Measurements from ENCODE around the gene FAM171A1. TPM values are rescaled to one million over a fixed set of nuclear protein-coding genes. Genes with fewer than 3 reads are reported as not detected.

Gene FAM171A1
- total and polyA plus RNA-seq, 2 donors (not counting 1 experiment from before 2014, with no cell fraction given), result 0.09 TPM; not detected in 1

- TF ChIP-seq, protein P1, sequence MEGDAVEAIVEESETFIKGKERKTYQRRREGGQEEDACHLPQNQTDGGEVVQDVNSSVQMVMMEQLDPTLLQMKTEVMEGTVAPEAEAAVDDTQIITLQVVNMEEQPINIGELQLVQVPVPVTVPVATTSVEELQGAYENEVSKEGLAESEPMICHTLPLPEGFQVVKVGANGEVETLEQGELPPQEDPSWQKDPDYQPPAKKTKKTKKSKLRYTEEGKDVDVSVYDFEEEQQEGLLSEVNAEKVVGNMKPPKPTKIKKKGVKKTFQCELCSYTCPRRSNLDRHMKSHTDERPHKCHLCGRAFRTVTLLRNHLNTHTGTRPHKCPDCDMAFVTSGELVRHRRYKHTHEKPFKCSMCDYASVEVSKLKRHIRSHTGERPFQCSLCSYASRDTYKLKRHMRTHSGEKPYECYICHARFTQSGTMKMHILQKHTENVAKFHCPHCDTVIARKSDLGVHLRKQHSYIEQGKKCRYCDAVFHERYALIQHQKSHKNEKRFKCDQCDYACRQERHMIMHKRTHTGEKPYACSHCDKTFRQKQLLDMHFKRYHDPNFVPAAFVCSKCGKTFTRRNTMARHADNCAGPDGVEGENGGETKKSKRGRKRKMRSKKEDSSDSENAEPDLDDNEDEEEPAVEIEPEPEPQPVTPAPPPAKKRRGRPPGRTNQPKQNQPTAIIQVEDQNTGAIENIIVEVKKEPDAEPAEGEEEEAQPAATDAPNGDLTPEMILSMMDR (IDR thresholded peaks at IDR 0.05), result no peak
- TF ChIP-seq EZH2 (IDR thresholded peaks at IDR 0.05; ENCODE audit: borderline replicate concordance, insufficient read depth, low read depth, low read length, poor library complexity, severe bottlenecking), result no peak
- H3K9me3 ChIP-seq (ENCODE audit: control extremely low read depth in 1 of 3, control insufficient read depth in 2 of 3, insufficient read depth in 1 of 3, low read length in 2 of 3), result peaks cover 0 to 14% (median 0%) of the 10 kb centered on the region in 3 donors
- no peak overlapping the region for H3K27ac ChIP-seq (ENCODE audit: low read length in 2 of 2)
- no peak overlapping the region for H3K27ac Mint-ChIP-seq
- no peaks in the 10 kb centered on the region for H3K4me1 Mint-ChIP-seq
- H3K9ac ChIP-seq (ENCODE audit: low read length), result no peak overlapping the region
- H3K4me2 ChIP-seq (replicated peaks; ENCODE audit: low read depth, low read length, poor library complexity, severe bottlenecking), result no peak overlapping the region
- H3K9me3 Mint-ChIP-seq (ENCODE audit: insufficient read depth), result no peaks in the 10 kb centered on the region
- ATAC-seq (ENCODE audit: low read depth) (no peak), DNase-seq (no peak)
- H3K4me3 Mint-ChIP-seq, result no peak overlapping the region
- intact Hi-C loops (cut with micrococcal nuclease), result no loop called here
- WGBS (ENCODE audit: insufficient coverage), result 90% methylated on average over 2 of the region's 4 CpGs
- ChIA-PET CTCF (no interaction called here), POLR2A (no interaction called here)
- no peaks in the 10 kb centered on the region for H3K4me1 ChIP-seq (ENCODE audit: control insufficient read depth in 2 of 2, insufficient read depth in 2 of 2, low read length in 2 of 2)
- peaks cover 0 to 9% (median 3%) of the 10 kb centered on the region in 4 experiments for H3K27me3 ChIP-seq (replicated peaks in 1 of 4; ENCODE audit: control extremely low read depth in 1 of 4, control insufficient read depth in 3 of 4, insufficient read depth in 4 of 4, low read length in 3 of 4)
- no peaks in the 10 kb centered on the region for H3K36me3 ChIP-seq (replicated peaks in 1 of 2; ENCODE audit: control extremely low read depth in 1 of 2, control insufficient read depth in 1 of 2, extremely low read depth in 1 of 2, insufficient read depth in 2 of 2, low read length in 1 of 2)
- H2AFZ ChIP-seq (ENCODE audit: insufficient read depth, low read depth, low read length, poor library complexity, severe bottlenecking), result no peak overlapping the region
- no peak overlapping the region for H3K4me3 ChIP-seq (ENCODE audit: control extremely low read depth in 1 of 5, extremely low read depth in 1 of 5, insufficient read depth in 1 of 5, low read depth in 2 of 5, low read length in 4 of 5)
- peaks cover 25% of the 10 kb centered on the region for H3K27me3 Mint-ChIP-seq
- no peaks in the 10 kb centered on the region for H4K20me1 ChIP-seq (ENCODE audit: control insufficient read depth, insufficient read depth, low read length, poor library complexity, severe bottlenecking)
- no peaks in the 10 kb centered on the region for H3K79me2 ChIP-seq (ENCODE audit: control insufficient read depth, insufficient read depth, low read length)
These were observed 10.3 kb upstream of the FAM171A1 start for GRCh38 chr10:15381420-15381819.

GRCh38 chr10:15379078-15379477 lies 8.0 kb upstream of the FAM171A1 start:
- CTCF ChIA-PET, result no interaction called here
- Mint-ChIP-seq H3K9me3 (ENCODE audit: insufficient read depth) (no peaks in the 10 kb centered on the region), H3K4me1 (no peaks in the 10 kb centered on the region), H3K27ac (no peak overlapping the region), H3K4me3 (no peak overlapping the region), H3K27me3 (peaks cover 28% of the 10 kb centered on the region)
- Histone ChIP-seq H3K27me3 (replicated peaks in 1 of 4; ENCODE audit: control extremely low read depth in 1 of 4, control insufficient read depth in 3 of 4, insufficient read depth in 4 of 4, low read length in 3 of 4) (peaks cover 0 to 9% (median 3%) of the 10 kb centered on the region in 4 experiments), H3K9me3 (ENCODE audit: control extremely low read depth in 1 of 3, control insufficient read depth in 2 of 3, insufficient read depth in 1 of 3, low read length in 2 of 3) (peaks cover 0 to 5% (median 0%) of the 10 kb centered on the region in 3 donors), H3K27ac (ENCODE audit: low read length in 2 of 2) (no peak overlapping the region), H3K79me2 (ENCODE audit: control insufficient read depth, insufficient read depth, low read length) (no peaks in the 10 kb centered on the region), H3K4me2 (replicated peaks; ENCODE audit: low read depth, low read length, poor library complexity, severe bottlenecking) (no peak overlapping the region), H2AFZ (ENCODE audit: insufficient read depth, low read depth, low read length, poor library complexity, severe bottlenecking) (no peak overlapping the region), H3K4me1 (ENCODE audit: control insufficient read depth in 2 of 2, insufficient read depth in 2 of 2, low read length in 2 of 2) (no peaks in the 10 kb centered on the region), H3K9ac (ENCODE audit: low read length) (no peak overlapping the region), H3K4me3 (ENCODE audit: control extremely low read depth in 1 of 5, extremely low read depth in 1 of 5, insufficient read depth in 1 of 5, low read depth in 2 of 5, low read length in 4 of 5) (no peak overlapping the region), H3K36me3 (replicated peaks in 1 of 2; ENCODE audit: control extremely low read depth in 1 of 2, control insufficient read depth in 1 of 2, extremely low read depth in 1 of 2, insufficient read depth in 2 of 2, low read length in 1 of 2) (no peaks in the 10 kb centered on the region), H4K20me1 (ENCODE audit: control insufficient read depth, insufficient read depth, low read length, poor library complexity, severe bottlenecking) (no peaks in the 10 kb centered on the region)
- intact Hi-C loops (cut with micrococcal nuclease), result no loop called here
- TF ChIP-seq EZH2 (IDR thresholded peaks at IDR 0.05; ENCODE audit: borderline replicate concordance, insufficient read depth, low read depth, low read length, poor library complexity, severe bottlenecking), result no peak
- TF ChIP-seq, protein P1 (IDR thresholded peaks at IDR 0.05), result no peak
- POLR2A ChIA-PET, result interaction anchor here (0.7 kb wide), 1 partner anchor 22 kb away, joined by 5 read pairs; no protein-coding TSS in a partner anchor
- 89% methylated on average over 5 of the region's 5 CpGs for WGBS (ENCODE audit: insufficient coverage)
- no peak for ATAC-seq (ENCODE audit: low read depth)
- DNase-seq, result no peak
